Testis (tissue), 3 donors: Measurements from ENCODE around the gene DNAJC17. TPM values are rescaled to one million over a fixed set of nuclear protein-coding genes. Genes with fewer than 3 reads are reported as not detected.

Experiments
- DNase-seq: peaks from one replicate; pipeline ENCODE4 v3.0.0-alpha.2; 2019
- H3K27ac ChIP-seq, 2 donors: fragments of 200-600 bp; sonication (generic); one replicate each; pipeline ENCODE4 v1.5.1; 2019
- H3K27me3 ChIP-seq: fragments of 200-600 bp; sonication (generic); one replicate; pipeline ENCODE4 v1.5.1; 2019
- H3K36me3 ChIP-seq: fragments of 200-600 bp; sonication (generic); one replicate; pipeline ENCODE4 v1.5.1; 2017; ENCODE audit warnings: low read depth; ENCODE audit errors: missing control alignments
- H3K4me1 ChIP-seq: fragments of 200-600 bp; sonication (generic); one replicate; pipeline ENCODE4 v1.5.1; 2019
- H3K4me3 ChIP-seq, 2 donors: fragments of 200-600 bp; sonication (generic); one replicate each; pipeline ENCODE4 v1.5.1; 2017 to 2019
- H3K9me3 ChIP-seq: fragments of 200-600 bp; sonication (generic); one replicate; pipeline ENCODE4 v1.5.1; 2017
- POLR2A ChIP-seq: fragments of 450-650 bp; IDR thresholded peaks from one replicate; pipeline ENCODE4 v1.6.1; 2017; ENCODE audit warnings: antibody characterized with exemption, mild to moderate bottlenecking, moderate library complexity
- WGBS, 2 donors: methylation state at CpG; one replicate each; pipeline ENCODE4 v1.1.5; 2018; 5-methylcytosine and 5-hydroxymethylcytosine counted together
- intact Hi-C: fragments of 100-400 bp; cut with DNase I; formaldehyde crosslinking; loops from one replicate; pipeline ENCODE4 v1.15.1; 2023; ENCODE audit warnings: low total_unique reads
- polyA plus RNA-seq: library from polyadenylated mRNA; stranded (reverse); fragments of 350-450 nt; fragmentation: Illumina TruSeq; extraction: RNeasy Lipid Tissue Mini Kit (QIAGEN cat#74804); gene quantifications from one replicate; pipeline ENCODE4 v1.2.3, GENCODE V29; 2014; ENCODE audit warnings: low read depth, low replicate concordance; ENCODE audit not compliant: insufficient read depth
- total RNA-seq, 2 donors: library from RNA; depleted of rRNA; stranded (reverse); fragments of >200 nt; gene quantifications; one replicate each; pipeline ENCODE4 v1.2.3, GENCODE V29; 2016
- TF ChIP-seq, protein P1 (sequence below), 3 experiments: fragments of 450-650 bp in 2 of 3; fragments of 200-600 bp in 1 of 3; sonication (generic) in 1 of 3; IDR thresholded peaks; one replicate each; pipeline ENCODE4 v1.5.1; 2016 to 2019; ENCODE audit warnings: antibody characterized with exemption in 3 of 3, mild to moderate bottlenecking in 2 of 3, moderate library complexity in 1 of 3

The DNAJC17 gene
- total and polyA plus RNA-seq, 3 donors from 2014 or later, result 11.1 to 22.6 (median 21.6) TPM

DNA sequence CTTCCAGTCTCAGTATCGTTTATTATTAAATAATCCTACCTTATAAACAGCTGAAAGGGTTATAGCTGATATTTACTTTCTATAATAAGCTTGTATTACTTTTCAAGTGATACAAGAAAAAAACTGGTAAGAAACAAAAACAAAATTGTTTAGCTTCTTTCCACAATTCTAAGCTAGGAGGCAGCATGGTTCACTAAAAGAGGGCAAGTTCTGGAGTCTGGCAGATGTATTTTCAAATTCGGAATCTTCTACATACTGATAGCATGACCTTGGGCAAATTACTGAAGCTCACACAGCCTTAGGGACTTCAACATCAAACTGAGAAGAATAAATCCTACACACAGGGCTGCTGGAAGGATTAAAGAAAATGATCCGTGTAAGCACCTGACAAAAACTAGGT, 22.1 kb downstream of the DNAJC17 start:
- Histone ChIP-seq H3K36me3 (no peaks in the 10 kb centered on the region), H3K9me3 (no peaks in the 10 kb centered on the region), H3K4me1 (no peaks in the 10 kb centered on the region), H3K27ac (no peak overlapping the region), H3K27me3 (no peaks in the 10 kb centered on the region), H3K4me3 (no peak overlapping the region)
- DNase-seq, result no peak
- intact Hi-C loops, result no loop called here
- 41 to 43% methylated on average over 3 of the region's 3 CpGs for WGBS, 2 donors
- TF ChIP-seq POLR2A, result no peak
- TF ChIP-seq, protein P1, sequence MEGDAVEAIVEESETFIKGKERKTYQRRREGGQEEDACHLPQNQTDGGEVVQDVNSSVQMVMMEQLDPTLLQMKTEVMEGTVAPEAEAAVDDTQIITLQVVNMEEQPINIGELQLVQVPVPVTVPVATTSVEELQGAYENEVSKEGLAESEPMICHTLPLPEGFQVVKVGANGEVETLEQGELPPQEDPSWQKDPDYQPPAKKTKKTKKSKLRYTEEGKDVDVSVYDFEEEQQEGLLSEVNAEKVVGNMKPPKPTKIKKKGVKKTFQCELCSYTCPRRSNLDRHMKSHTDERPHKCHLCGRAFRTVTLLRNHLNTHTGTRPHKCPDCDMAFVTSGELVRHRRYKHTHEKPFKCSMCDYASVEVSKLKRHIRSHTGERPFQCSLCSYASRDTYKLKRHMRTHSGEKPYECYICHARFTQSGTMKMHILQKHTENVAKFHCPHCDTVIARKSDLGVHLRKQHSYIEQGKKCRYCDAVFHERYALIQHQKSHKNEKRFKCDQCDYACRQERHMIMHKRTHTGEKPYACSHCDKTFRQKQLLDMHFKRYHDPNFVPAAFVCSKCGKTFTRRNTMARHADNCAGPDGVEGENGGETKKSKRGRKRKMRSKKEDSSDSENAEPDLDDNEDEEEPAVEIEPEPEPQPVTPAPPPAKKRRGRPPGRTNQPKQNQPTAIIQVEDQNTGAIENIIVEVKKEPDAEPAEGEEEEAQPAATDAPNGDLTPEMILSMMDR (IDR thresholded peaks at IDR 0.05), result no peak

GRCh38 chr15:40782609-40783227, 24.6 kb downstream of the DNAJC17 start:
- TF ChIP-seq, protein P1 (IDR thresholded peaks at IDR 0.05), result peak in 1 of 3 experiments; percentile 31
- no peak for TF ChIP-seq POLR2A
- Histone ChIP-seq H3K36me3 (no peaks in the 10 kb centered on the region), H3K4me3 (no peak overlapping the region), H3K9me3 (no peaks in the 10 kb centered on the region), H3K27me3 (no peaks in the 10 kb centered on the region), H3K4me1 (no peaks in the 10 kb centered on the region), H3K27ac (no peak overlapping the region)
- peak; percentile 53 for DNase-seq
- intact Hi-C loops, result no loop called here
- WGBS, 2 donors, result 63 to 74% methylated on average over 8 of the region's 8 CpGs

DNA sequence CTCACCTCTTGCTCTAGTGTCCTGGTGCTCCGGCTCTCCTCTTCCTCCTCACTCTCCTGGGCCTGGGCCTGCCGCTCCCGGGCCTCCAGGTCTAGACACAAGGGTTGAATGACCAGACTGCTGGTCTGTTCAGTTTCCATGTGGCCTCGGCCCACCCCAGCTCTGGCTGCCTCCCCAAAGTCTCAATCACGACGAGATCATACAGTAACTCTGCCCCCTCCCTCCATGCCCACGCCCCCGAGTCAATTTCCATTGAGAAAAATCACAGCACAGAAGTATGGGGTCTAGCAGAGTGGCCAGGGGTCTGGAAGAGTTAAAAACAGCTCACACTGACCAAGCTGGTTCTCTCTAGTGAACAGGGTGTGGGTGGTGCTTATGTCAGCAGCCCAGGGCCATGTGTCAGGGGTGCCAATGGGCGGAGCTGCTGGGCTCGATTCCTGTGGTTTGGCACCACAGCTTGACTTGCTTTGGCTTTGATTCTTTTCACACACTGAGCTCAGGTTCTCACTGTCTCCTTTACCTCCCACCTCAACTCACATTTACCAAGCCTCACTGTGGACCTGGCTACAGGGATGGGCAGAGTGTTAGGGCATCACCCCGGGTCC, 30.6 kb downstream of the DNAJC17 start:
- Histone ChIP-seq H3K4me3 (no peak overlapping the region), H3K27me3 (no peaks in the 10 kb centered on the region), H3K27ac (no peak overlapping the region), H3K9me3 (no peaks in the 10 kb centered on the region), H3K4me1 (no peaks in the 10 kb centered on the region), H3K36me3 (no peaks in the 10 kb centered on the region)
- intact Hi-C loops, result no loop called here
- DNase-seq, result no peak
- 80 to 85% methylated on average over 9 to 11 of the region's 11 CpGs for WGBS, 2 donors
- TF ChIP-seq, protein P1 (IDR thresholded peaks at IDR 0.05), result no peak
- TF ChIP-seq POLR2A, result no peak

DNA sequence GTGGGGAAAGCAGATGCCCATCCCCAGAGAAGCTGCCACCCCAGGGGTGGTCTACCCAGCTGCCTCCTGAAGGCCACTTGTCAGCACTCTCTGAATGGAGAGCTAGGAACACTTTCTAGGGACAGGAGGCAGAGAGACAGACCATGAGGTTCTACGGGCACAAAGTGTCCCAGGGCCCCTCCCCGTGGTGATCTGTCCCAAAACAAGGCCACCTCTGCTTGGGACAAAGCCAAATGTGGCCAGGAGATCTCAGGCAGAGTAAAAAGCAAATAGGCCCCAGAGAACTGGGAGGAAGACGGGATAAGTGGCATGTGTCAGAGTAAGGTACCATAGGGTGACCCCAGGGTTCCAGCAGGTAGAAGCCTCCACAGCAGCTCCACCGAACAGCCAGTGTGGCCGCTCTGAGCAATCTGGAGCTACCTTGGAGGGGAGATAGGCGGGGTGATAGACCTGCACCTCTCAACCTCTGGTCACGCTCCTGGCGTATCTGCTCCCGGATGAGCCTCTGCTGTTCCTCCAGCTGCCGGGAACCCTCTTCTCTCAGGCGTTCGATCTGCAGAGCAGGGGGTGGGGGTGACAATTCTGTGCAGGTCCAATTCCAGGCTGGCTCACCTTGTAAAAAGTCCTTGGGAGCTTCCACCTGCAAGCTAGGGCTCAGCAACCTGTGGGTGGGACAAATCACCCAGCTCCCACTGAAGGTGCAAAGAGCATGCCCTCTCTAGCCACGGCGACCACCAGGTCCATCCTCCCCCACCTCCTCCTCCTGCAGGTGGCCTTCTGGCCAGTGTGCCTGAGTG, 31.3 kb downstream of the DNAJC17 start:
- Histone ChIP-seq H3K4me1 (no peaks in the 10 kb centered on the region), H3K27me3 (no peaks in the 10 kb centered on the region), H3K27ac (no peak overlapping the region), H3K36me3 (no peaks in the 10 kb centered on the region), H3K4me3 (no peak overlapping the region), H3K9me3 (no peaks in the 10 kb centered on the region)
- TF ChIP-seq POLR2A, result no peak
- TF ChIP-seq, protein P1 (IDR thresholded peaks at IDR 0.05), result no peak
- WGBS, 2 donors, result 92 to 94% methylated on average over 13 to 14 of the region's 14 CpGs
- no peak for DNase-seq
- intact Hi-C loops, result no loop called here
